HEK293 (cell line): Measurements from ENCODE around the gene ASCL3.

ENCODE experiments used
- CTCF ChIA-PET: fragments of 350-600 bp; formaldehyde crosslinking; extraction: SDS; loops from one replicate; lab custom pipeline; 2021; ENCODE audit warnings: antibody characterized with exemption; lab: Yijun Ruan, JAX
- POLR2A ChIA-PET: fragments of 300-600 bp; formaldehyde crosslinking; extraction: SDS; loops from one replicate; lab custom pipeline; 2020; ENCODE audit warnings: antibody characterized with exemption, inconsistent platforms; lab: Yijun Ruan, JAX
- H3K27ac ChIP-seq: fragments of 200-500 bp; sonication (Bioruptor generic); 2 replicates; pipeline ENCODE4 v1.5.1; 2014; ENCODE audit warnings: low read depth, low read length, control low read depth, inconsistent platforms; ENCODE audit errors: extremely low read depth
- H3K36me3 ChIP-seq, 2 experiments: fragments of 200-500 bp in 1 of 2; sonication (Bioruptor generic) in 1 of 2; 1 replicate in 1 of 2; 2 replicates in 1 of 2; pipeline ENCODE4 v1.5.1; 2014 to 2017; ENCODE audit warnings: inconsistent platforms in 2 of 2, low read length in 2 of 2; ENCODE audit not compliant: control insufficient read depth in 2 of 2, insufficient read depth in 1 of 2
- H3K4me1 ChIP-seq: fragments of 200-500 bp; sonication (Bioruptor generic); 2 replicates; pipeline ENCODE4 v1.5.1; 2014; ENCODE audit warnings: mild to moderate bottlenecking, low read length, inconsistent platforms; ENCODE audit not compliant: control insufficient read depth, insufficient read depth
- H3K4me3 ChIP-seq: 2 replicates; pipeline ENCODE4 v1.5.1; 2011; ENCODE audit warnings: low read depth, mild to moderate bottlenecking, control low read depth, low read length, moderate library complexity
- H3K9me3 ChIP-seq: fragments of 200-500 bp; sonication (Bioruptor generic); 2 replicates; pipeline ENCODE4 v1.5.1; 2014; ENCODE audit warnings: low read depth, low read length, inconsistent platforms; ENCODE audit not compliant: control insufficient read depth, insufficient read depth
- EGR2 ChIP-seq: fragments of 450-650 bp; formaldehyde crosslinking; IDR thresholded peaks from 2 replicates; pipeline ENCODE4 v1.5.1; 2016; ENCODE audit warnings: low read depth, missing biosample characterization, missing genetic modification characterization
- GLI2 ChIP-seq: fragments of 450-650 bp; formaldehyde crosslinking; IDR thresholded peaks from 2 replicates; pipeline ENCODE4; 2017; ENCODE audit warnings: missing biosample characterization, missing genetic modification characterization, low read depth, borderline replicate concordance
- KLF16 ChIP-seq: fragments of 450-650 bp; formaldehyde crosslinking; IDR thresholded peaks from 2 replicates; pipeline ENCODE4 v1.5.1; 2017; ENCODE audit warnings: missing biosample characterization, missing genetic modification characterization
- KLF9 ChIP-seq: fragments of 450-650 bp; formaldehyde crosslinking; IDR thresholded peaks from 2 replicates; pipeline ENCODE4 v1.5.1; 2016; ENCODE audit warnings: missing biosample characterization, missing genetic modification characterization, low read depth
- PBX3 ChIP-seq: sonication (generic); formaldehyde crosslinking; IDR thresholded peaks from 2 replicates; pipeline ENCODE4 v1.8.1; 2022; ENCODE audit warnings: mild to moderate bottlenecking, moderate library complexity, missing genetic modification reagents
- SP3 ChIP-seq: fragments of 450-650 bp; formaldehyde crosslinking; IDR thresholded peaks from 2 replicates; pipeline ENCODE4 v1.5.1; 2016; ENCODE audit warnings: missing biosample characterization, missing genetic modification characterization
- ZBTB11 ChIP-seq: fragments of 450-650 bp; formaldehyde crosslinking; conservative IDR thresholded peaks from 2 replicates; pipeline ENCODE4 v1.5.1; 2016; ENCODE audit warnings: low read depth, missing biosample characterization, missing genetic modification characterization
- ZNF26 ChIP-seq: fragments of 450-650 bp; formaldehyde crosslinking; IDR thresholded peaks from 2 replicates; pipeline ENCODE4 v1.5.1; 2016; ENCODE audit warnings: missing biosample characterization, missing genetic modification characterization
- ZNF280C ChIP-seq: fragments of 450-650 bp; formaldehyde crosslinking; IDR thresholded peaks from 2 replicates; pipeline ENCODE4 v1.5.1; 2016; ENCODE audit warnings: missing biosample characterization, missing genetic modification characterization
- ZNF302 ChIP-seq: fragments of 450-650 bp; formaldehyde crosslinking; IDR thresholded peaks from 2 replicates; pipeline ENCODE4 v1.5.1; 2016; ENCODE audit warnings: missing biosample characterization, missing genetic modification characterization, low read depth
- ZNF394 ChIP-seq: fragments of 450-650 bp; formaldehyde crosslinking; IDR thresholded peaks from 2 replicates; pipeline ENCODE4 v1.5.1; 2016; ENCODE audit warnings: missing biosample characterization, missing genetic modification characterization, mild to moderate bottlenecking, moderate library complexity, borderline replicate concordance
- ZNF660 ChIP-seq: fragments of 450-650 bp; IDR thresholded peaks from 2 replicates; pipeline ENCODE4 v1.5.1; 2018; ENCODE audit warnings: missing biosample characterization, mild to moderate bottlenecking, missing genetic modification characterization
- ZNF707 ChIP-seq: fragments of 450-650 bp; formaldehyde crosslinking; IDR thresholded peaks from 2 replicates; pipeline ENCODE4 v1.5.1; 2016; ENCODE audit warnings: missing biosample characterization, missing genetic modification characterization
- ZSCAN4 ChIP-seq: fragments of 450-650 bp; formaldehyde crosslinking; IDR thresholded peaks from 2 replicates; pipeline ENCODE4 v1.5.1; 2017; ENCODE audit warnings: missing biosample characterization, missing genetic modification characterization

ASCL3 gene

GRCh38 chr11:8928205-8928604 is 14.6 kb downstream of the ASCL3 start:
- POLR2A ChIA-PET, result no interaction called here
- CTCF ChIA-PET, result no interaction called here
- no peaks in the 10 kb centered on the region for H3K4me1 ChIP-seq
- TF ChIP-seq KLF16 (tag by site-specific recombination) (no peak), ZSCAN4 (no peak), ZNF660 (no peak), EGR2 (tag by site-specific recombination) (no peak), ZNF26 (no peak), GLI2 (tag by site-specific recombination) (no peak)
- H3K36me3 ChIP-seq, result peaks cover 0 to 38% of the 10 kb centered on the region in 2 experiments; a peak in 1 of 3 replicates
- H3K4me3 ChIP-seq, result no peak overlapping the region
- H3K9me3 ChIP-seq, result no peaks in the 10 kb centered on the region
- no peak overlapping the region for H3K27ac ChIP-seq

- H3K36me3 ChIP-seq, result peaks cover 0 to 47% of the 10 kb centered on the region in 2 experiments; a peak in 1 of 3 replicates
- H3K4me3 ChIP-seq, result no peak overlapping the region
- CTCF ChIA-PET, result no interaction called here
- TF ChIP-seq KLF9 (tag by site-specific recombination) (no peak), ZBTB11 (tag by site-specific recombination) (0 out of 2 replicates have a peak, but pooled peaks have one; percentile 32)
- TF ChIP-seq, all 188 proteins: peak for 1
- H3K4me1 ChIP-seq, result no peaks in the 10 kb centered on the region
- no peak overlapping the region for H3K27ac ChIP-seq
- POLR2A ChIA-PET, result no interaction called here
- no peaks in the 10 kb centered on the region for H3K9me3 ChIP-seq
These were observed 15.6 kb downstream of the ASCL3 start for GRCh38 chr11:8927233-8927632.

- no peak for TF ChIP-seq PBX3 (CRISPR knock-in tag)
- no peak for TF ChIP-seq SP3 (tag by site-specific recombination)
- no peak for TF ChIP-seq ZNF707 (tag by site-specific recombination)
- TF ChIP-seq ZNF394, result no peak
- TF ChIP-seq ZNF302 (tag by site-specific recombination), result no peak
- no peak for TF ChIP-seq ZNF280C (tag by site-specific recombination)
- no peaks in the 10 kb centered on the region for H3K4me1 ChIP-seq
- H3K9me3 ChIP-seq, result no peaks in the 10 kb centered on the region
- no peak overlapping the region for H3K27ac ChIP-seq
- ChIA-PET POLR2A (interaction anchor here (1.4 kb wide), 1 partner anchor 9 kb away, joined by 3 read pairs; no protein-coding TSS in a partner anchor), CTCF (interaction anchor here (1.2 to 1.4 kb wide), 2 partner anchors 11 to 33 kb away, joined by 4 to 7 read pairs; no protein-coding TSS in a partner anchor)
- no peak overlapping the region for H3K4me3 ChIP-seq
- peaks cover 0 to 57% of the 10 kb centered on the region in 2 experiments; a peak in 1 of 3 replicates for H3K36me3 ChIP-seq
These were observed 16.6 kb downstream of the ASCL3 start for GRCh38 chr11:8926236-8926635.
